Fibroblast of peridontal ligament (primary cell): ENCODE measurements around the gene UBE3C.
"Not testable (repeated sequence)": the region's sequence is repeated elsewhere in the genome, so short reads cannot be mapped to it uniquely, and the experiment has no call there.

Source experiments
- DNase-seq: peaks from one replicate; pipeline ENCODE4 v3.0.0-alpha.2; 2010; ENCODE audit errors: extremely low read depth

UBE3C gene

GRCh38 chr7:157138424-157139110 lies at the start of gene UBE3C:
TSS of gene UBE3C (plus strand) at chr7:157138926. CDS start at chr7:157139273, 347 bp downstream.
- peak; percentile 85 for DNase-seq

GRCh38 chr7:157089100-157089610 lies 49.6 kb upstream of the UBE3C start:
- no peak for DNase-seq

GRCh38 chr7:157090485-157091165 lies 48.1 kb upstream of the UBE3C start:
- DNase-seq = no peak

DNA sequence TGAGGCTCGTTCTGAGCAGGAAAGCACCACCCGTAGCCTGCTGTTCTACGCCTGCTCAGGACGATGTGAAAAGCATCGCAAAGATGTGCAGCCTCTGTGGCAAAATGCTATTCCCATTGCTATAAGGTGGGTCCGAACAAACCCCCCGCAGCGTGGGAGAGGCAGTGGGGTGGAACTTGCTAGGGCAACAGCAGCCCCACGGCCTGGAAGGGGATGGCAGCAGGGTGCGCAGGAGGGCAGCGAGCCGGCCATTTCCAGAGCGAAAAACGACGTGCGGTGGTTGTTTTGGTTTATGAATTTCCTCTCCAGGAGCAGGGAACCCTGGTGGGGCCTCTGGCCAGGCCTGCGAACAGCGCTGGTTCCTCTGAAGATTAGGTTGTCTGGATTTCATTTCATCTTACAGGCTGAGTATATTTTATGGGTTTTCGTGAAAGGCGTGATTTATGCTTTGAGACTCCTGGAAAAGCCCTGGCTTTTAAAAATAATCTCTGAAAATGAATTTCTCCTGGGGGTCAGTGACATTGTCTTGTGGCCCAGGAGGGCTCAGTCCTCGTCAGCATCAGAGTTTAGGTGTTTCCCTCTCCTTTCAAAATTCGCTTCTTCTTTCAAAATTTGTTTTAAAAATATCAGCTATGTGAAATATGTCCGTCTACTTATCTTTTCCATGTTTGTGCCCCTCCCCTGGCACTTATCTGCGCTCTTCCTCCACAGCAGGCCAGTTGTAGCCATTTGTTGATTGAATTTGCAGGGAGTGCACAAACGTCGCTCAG lies 42.3 kb upstream of the UBE3C start:
- no peak for DNase-seq

DNA sequence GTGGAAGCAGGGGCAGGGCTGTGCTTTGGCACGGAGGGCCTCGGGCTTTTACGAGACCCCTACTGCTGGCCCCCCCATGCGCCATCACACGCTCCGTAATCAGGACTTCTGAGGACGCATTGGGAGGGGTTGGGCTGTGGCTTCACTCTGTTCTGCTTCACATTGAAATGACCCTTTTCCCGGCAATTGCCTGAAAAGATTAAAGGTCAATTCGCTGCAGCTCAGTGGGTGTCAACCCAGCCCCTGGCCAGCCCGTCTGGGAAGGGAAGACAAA lies 41.7 kb upstream of the UBE3C start:
- DNase-seq = no peak

DNA sequence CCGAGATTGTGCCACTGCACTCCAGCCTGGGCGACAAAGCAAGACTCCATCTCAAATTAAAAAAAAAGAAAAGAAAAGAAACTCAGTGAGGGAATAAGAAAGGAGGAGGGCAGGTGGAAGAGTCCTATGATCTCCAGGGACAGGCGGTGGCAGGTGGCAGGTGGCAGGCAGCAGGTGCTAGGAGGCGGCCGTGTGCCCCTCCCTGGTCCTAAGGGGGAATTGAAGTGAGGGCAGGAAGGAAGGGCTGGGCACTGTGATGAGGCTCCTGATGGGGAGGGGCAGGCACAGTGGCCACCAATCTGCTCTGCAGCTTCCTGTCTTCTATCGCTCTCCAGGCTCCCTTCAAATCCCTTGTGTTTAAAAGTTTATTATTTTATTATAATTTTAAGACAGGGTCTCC lies 41.2 kb upstream of the UBE3C start:
- no peak for DNase-seq

DNA sequence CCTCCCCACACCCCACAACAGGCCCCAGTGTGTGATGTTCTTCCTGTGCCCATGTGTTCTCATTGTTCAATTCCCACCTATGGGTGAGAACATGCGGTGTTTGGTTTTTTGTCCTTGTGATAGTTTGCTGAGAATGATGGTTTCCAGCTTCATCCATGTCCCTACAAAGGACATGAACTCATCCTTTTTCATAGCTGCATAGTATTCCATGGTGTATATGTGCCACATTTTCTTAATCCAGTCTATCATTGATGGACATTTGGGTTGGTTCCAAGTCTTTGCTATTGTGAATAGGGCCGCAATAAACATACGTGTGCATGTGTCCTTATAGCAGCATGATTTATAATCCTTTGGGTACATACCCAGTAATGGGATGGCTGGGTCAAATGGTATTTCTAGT lies 38.7 kb upstream of the UBE3C start:
- not testable (repeated sequence) for DNase-seq

- DNase-seq = not testable (repeated sequence)
These were observed 35.1 kb upstream of the UBE3C start for GRCh38 chr7:157103641-157104040.

- no peak for DNase-seq
These were observed 27.4 kb upstream of the UBE3C start for GRCh38 chr7:157111311-157111710.

GRCh38 chr7:157112706-157113105 lies 26.0 kb upstream of the UBE3C start:
- no peak for DNase-seq

GRCh38 chr7:157113607-157114006 lies 25.1 kb upstream of the UBE3C start:
- no peak for DNase-seq

- DNase-seq = no peak
These were observed 22.0 kb upstream of the UBE3C start for GRCh38 chr7:157116762-157117161.

GRCh38 chr7:157117796-157118195 lies 20.9 kb upstream of the UBE3C start:
- no peak for DNase-seq

- no peak for DNase-seq
These were observed 18.5 kb upstream of the UBE3C start for GRCh38 chr7:157120181-157120580.

- no peak for DNase-seq
These were observed 17.5 kb upstream of the UBE3C start for GRCh38 chr7:157121184-157121715.

- DNase-seq = no peak
These were observed 15.8 kb upstream of the UBE3C start for GRCh38 chr7:157122800-157123495.

- no peak for DNase-seq
These were observed 14.0 kb upstream of the UBE3C start for GRCh38 chr7:157124690-157125089.

DNA sequence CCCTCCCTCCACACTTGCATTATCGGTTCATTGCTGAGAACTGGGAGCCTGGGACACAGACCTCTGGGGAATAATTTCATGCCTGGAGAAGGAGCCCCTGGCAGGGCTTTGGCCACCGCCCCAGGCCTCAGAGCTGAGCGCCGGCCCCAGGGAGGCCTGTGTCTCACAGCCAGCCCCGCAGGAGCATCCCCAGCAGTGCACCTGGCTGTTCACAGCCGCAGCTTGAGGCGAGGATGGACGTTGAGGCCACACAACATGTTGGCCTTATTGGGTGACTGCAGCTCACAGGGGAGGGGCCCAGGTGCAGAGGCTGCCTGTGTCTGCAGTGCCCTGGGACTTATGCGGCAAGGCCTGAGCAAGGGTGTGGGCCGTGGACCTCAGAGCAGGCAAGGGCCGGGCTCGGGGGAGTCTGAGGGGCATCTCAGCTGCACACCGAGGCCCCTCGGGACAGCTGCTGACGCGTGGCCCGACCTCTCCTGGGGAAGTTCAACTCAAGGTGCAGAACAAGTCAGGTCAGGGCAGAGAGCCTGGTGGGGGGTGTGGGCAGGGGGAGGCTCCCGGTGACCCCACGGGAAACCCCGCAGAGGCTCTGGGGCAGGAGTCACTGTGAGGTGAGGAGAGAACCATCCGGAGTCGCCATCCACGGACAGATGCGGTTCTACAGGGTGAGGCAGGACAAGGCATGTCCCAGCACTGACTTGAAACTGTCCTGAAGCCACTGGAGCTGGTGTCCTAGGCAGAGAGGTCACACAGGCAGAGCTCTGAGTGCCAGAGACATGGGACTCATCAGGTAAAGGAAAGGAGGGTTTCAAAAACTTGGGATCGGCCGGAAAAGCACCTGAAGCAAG lies 13.1 kb upstream of the UBE3C start:
- DNase-seq = no peak

DNA sequence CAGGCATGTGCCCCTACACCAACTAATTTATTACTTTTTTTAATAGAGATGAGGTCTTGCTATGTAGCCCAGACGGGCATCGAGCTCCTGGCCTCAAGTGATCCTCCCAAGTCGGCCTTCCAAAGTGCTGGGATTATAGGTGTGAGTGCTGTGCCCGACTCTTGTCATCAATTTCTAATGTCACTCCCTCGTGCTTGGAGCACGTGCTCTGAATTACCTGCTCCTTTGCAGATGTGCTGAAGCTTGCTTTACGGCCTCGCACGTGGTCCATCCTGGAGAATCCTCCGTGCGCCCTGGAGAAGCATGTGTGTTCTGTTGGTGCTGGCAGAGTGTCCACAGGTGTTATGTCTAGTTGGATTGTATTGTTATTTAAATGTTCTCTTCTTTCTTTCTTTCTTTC lies 11.8 kb upstream of the UBE3C start:
- no peak for DNase-seq

DNA sequence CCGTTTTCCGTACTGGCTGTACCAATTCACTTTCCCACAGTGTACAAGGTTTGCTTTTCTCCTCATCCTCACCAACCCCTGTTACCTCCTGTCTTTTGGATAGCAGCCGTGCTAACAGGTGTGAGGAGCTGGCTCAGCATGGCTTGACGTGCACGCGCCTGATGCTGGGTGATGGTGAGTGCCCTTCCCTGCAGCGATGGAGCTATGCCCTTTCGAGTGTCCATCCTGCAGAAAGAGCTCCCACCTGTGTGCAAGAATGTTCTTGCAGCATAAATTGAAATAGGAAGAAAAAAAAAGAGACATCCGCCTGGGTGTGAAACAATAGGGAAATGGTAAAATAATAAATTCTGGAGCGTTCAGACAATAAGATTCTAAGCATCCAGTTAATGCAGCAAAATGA lies 9.5 kb upstream of the UBE3C start:
- no peak for DNase-seq

- no peak for DNase-seq
These were observed 8.7 kb upstream of the UBE3C start for GRCh38 chr7:157129907-157130460.
